ENCODE measurements around the gene TRAF2. TPM values are rescaled to one million over a fixed set of nuclear protein-coding genes. Genes with fewer than 3 reads are reported as not detected.
"Not testable (repeated sequence)": the region's sequence is repeated elsewhere in the genome, so short reads cannot be mapped to it uniquely, and the experiment has no call there.

Gene TRAF2
- total and polyA plus RNA-seq, 8 donors = 5.5 to 248 (median 11.7) TPM

GRCh38 chr9:136865768-136866103 lies 20.6 kb upstream of the TRAF2 start:
- DNase-seq = peak; percentile 52 to 53
- Histone ChIP-seq H3K36me3 (peaks cover 33 to 36% (median 34%) of the 10 kb centered on the region in 4 donors), H3K4me3 (peak overlapping the region; percentile 72 to 100 (median 94)), H3K27ac (peak overlapping the region; percentile 88 to 98 (median 96)), H3K9me3 (no peaks in the 10 kb centered on the region), H3K27me3 (no peaks in the 10 kb centered on the region), H3K4me1 (peaks cover 21 to 52% (median 46%) of the 10 kb centered on the region in 4 donors)
- no peak for TF ChIP-seq EP300 (IDR thresholded peaks at IDR 0.05)
- no peak for TF ChIP-seq POLR2A (IDR thresholded peaks at IDR 0.05)
- TF ChIP-seq CTCF (IDR thresholded peaks at IDR 0.05) = no peak
- TF ChIP-seq POLR2AphosphoS5 (IDR thresholded peaks at IDR 0.05) = no peak
- WGBS, 5 donors = 0 to 2% (median 1%) methylated on average over 13 to 20 of the region's 20 CpGs
- intact Hi-C loops (cut with DNase I; ENCODE audit: low total_unique reads) = no loop called here

- DNase-seq = not testable (repeated sequence)
Observed at GRCh38 chr9:136866898-136867421, 19.4 kb upstream of the TRAF2 start.

GRCh38 chr9:136867480-136867879 lies 18.8 kb upstream of the TRAF2 start:
- Histone ChIP-seq H3K36me3 (peaks cover 16 to 19% (median 17%) of the 10 kb centered on the region in 4 donors), H3K4me1 (peaks cover 15 to 42% (median 36%) of the 10 kb centered on the region in 4 donors), H3K4me3 (peak overlapping the region in 1 of 4 donors; percentile 72), H3K9me3 (peaks cover 0 to under 1% (median 0%) of the 10 kb centered on the region in 4 donors), H3K27ac (no peak overlapping the region), H3K27me3 (no peaks in the 10 kb centered on the region)
- TF ChIP-seq POLR2AphosphoS5 (IDR thresholded peaks at IDR 0.05) (no peak), CTCF (IDR thresholded peaks at IDR 0.05) (no peak), POLR2A (IDR thresholded peaks at IDR 0.05) (no peak), EP300 (IDR thresholded peaks at IDR 0.05) (no peak)
- no peak for DNase-seq
- WGBS, 5 donors = 96 to 99% (median 97%) methylated on average over 18 of the region's 18 CpGs
- intact Hi-C loops (cut with DNase I; ENCODE audit: low total_unique reads) = no loop called here

More at GRCh38 chr9:136866898-136867421, 19.4 kb upstream of the TRAF2 start:
- H3K27me3 ChIP-seq; intact Hi-C loops (cut with DNase I; ENCODE audit: low total_unique reads); H3K9me3 ChIP-seq: not testable (repeated sequence)
- H3K4me1 ChIP-seq = peaks cover 15 to 42% (median 37%) of the 10 kb centered on the region in 4 donors
- peaks cover 21 to 24% (median 22%) of the 10 kb centered on the region in 4 donors for H3K36me3 ChIP-seq
- peak overlapping the region; percentile 72 to 100 (median 94) for H3K4me3 ChIP-seq
- 78 to 86% (median 80%) methylated on average over 29 of the region's 29 CpGs for WGBS, 5 donors
- peak overlapping the region in 4 of 5 donors; percentile 88 to 98 (median 95) for H3K27ac ChIP-seq

- no peak overlapping the region for H3K27ac ChIP-seq
- TF ChIP-seq CTCF (IDR thresholded peaks at IDR 0.05) (no peak), POLR2A (IDR thresholded peaks at IDR 0.05) (no peak), POLR2AphosphoS5 (IDR thresholded peaks at IDR 0.05) (no peak), EP300 (IDR thresholded peaks at IDR 0.05) (no peak)
- peaks cover 0 to 4% (median 0%) of the 10 kb centered on the region in 4 donors for H3K9me3 ChIP-seq
- WGBS, 5 donors = 96 to 98% (median 98%) methylated on average over 18 of the region's 18 CpGs
- DNase-seq = no peak
- intact Hi-C loops (cut with DNase I; ENCODE audit: low total_unique reads) = no loop called here
- H3K27me3 ChIP-seq = no peaks in the 10 kb centered on the region
- peaks cover 15 to 41% (median 35%) of the 10 kb centered on the region in 4 donors for H3K4me1 ChIP-seq
- H3K36me3 ChIP-seq = peaks cover 11 to 14% (median 12%) of the 10 kb centered on the region in 4 donors
- H3K4me3 ChIP-seq = no peak overlapping the region
Observed at GRCh38 chr9:136867917-136868316, 18.4 kb upstream of the TRAF2 start.

GRCh38 chr9:136868644-136869043 lies 17.7 kb upstream of the TRAF2 start:
- intact Hi-C loops (cut with DNase I; ENCODE audit: low total_unique reads) = no loop called here
- peaks cover 15 to 34% (median 29%) of the 10 kb centered on the region in 4 donors for H3K4me1 ChIP-seq
- H3K36me3 ChIP-seq = peaks cover 4 to 7% (median 5%) of the 10 kb centered on the region in 4 donors
- peaks cover 0 to 4% (median 0%) of the 10 kb centered on the region in 4 donors for H3K9me3 ChIP-seq
- DNase-seq = no peak
- no peaks in the 10 kb centered on the region for H3K27me3 ChIP-seq
- H3K4me3 ChIP-seq = no peak overlapping the region
- TF ChIP-seq CTCF (IDR thresholded peaks at IDR 0.05) = no peak
- no peak for TF ChIP-seq POLR2A (IDR thresholded peaks at IDR 0.05)
- no peak for TF ChIP-seq EP300 (IDR thresholded peaks at IDR 0.05)
- TF ChIP-seq POLR2AphosphoS5 (IDR thresholded peaks at IDR 0.05) = no peak
- H3K27ac ChIP-seq = no peak overlapping the region
- WGBS, 5 donors = 89 to 96% (median 92%) methylated on average over 9 to 11 of the region's 11 CpGs

- H3K36me3 ChIP-seq; H3K9me3 ChIP-seq; intact Hi-C loops (cut with DNase I; ENCODE audit: low total_unique reads); H3K27me3 ChIP-seq; H3K4me3 ChIP-seq; DNase-seq; H3K27ac ChIP-seq: not testable (repeated sequence)
- peaks cover 9 to 24% (median 21%) of the 10 kb centered on the region in 4 donors for H3K4me1 ChIP-seq
- WGBS, 5 donors = 65 to 73% (median 69%) methylated on average over 2 of the region's 2 CpGs
Observed at GRCh38 chr9:136869611-136870010, 16.7 kb upstream of the TRAF2 start.

All from stomach (tissue), 9 donors.